Heart right ventricle (tissue), 16 donors: Measurements from ENCODE around the gene VDR. TPM values are rescaled to one million over a fixed set of nuclear protein-coding genes. Genes with fewer than 3 reads are reported as not detected.

ENCODE experiments used
- ATAC-seq, 8 donors: fragments of 200-7000 bp; cut with Tn5 transposase; one replicate each; pipeline ENCODE4 v1.9.1; 2020; ENCODE audit warnings: mild to moderate bottlenecking in 8 of 8, moderate library complexity in 8 of 8, moderate number of reproducible peaks in 1 of 8
- DNase-seq, 2 donors: peaks; one replicate each; pipeline ENCODE4 v3.0.0-alpha.2; 2020
- H3K27ac ChIP-seq, 10 donors: fragments of 200-600 bp; sonication (generic) in 2 of 10; one replicate each; pipeline versions ENCODE4 v1.5.0 to v1.8.0; 2020 to 2022; ENCODE audit warnings: mild to moderate bottlenecking in 3 of 10
- H3K27me3 ChIP-seq, 7 donors: fragments of 200-600 bp; one replicate each; pipeline ENCODE4 v1.8.0; 2021 to 2022; ENCODE audit warnings: mild to moderate bottlenecking in 2 of 7
- H3K36me3 ChIP-seq, 9 donors: fragments of 200-600 bp; sonication (generic) in 1 of 9; one replicate each; pipeline versions ENCODE4 v1.5.0 to v1.8.0; 2020 to 2022; ENCODE audit warnings: mild to moderate bottlenecking in 2 of 9
- H3K4me1 ChIP-seq, 9 donors: fragments of 200-600 bp; sonication (generic) in 1 of 9; one replicate each; pipeline versions ENCODE4 v1.5.0 to v1.8.0; 2020 to 2022; ENCODE audit warnings: mild to moderate bottlenecking in 4 of 9
- H3K4me3 ChIP-seq, 10 donors: fragments of 200-600 bp; sonication (generic) in 2 of 10; one replicate each; pipeline versions ENCODE4 v1.5.0 to v1.8.0; 2020 to 2022; ENCODE audit warnings: mild to moderate bottlenecking in 7 of 10, moderate library complexity in 2 of 10
- H3K9me3 ChIP-seq, 11 donors: fragments of 200-600 bp in 10 of 11; sonication (generic) in 2 of 11; one replicate each; pipeline versions ENCODE4 v1.5.0 to v1.8.0; 2013 to 2022; ENCODE audit warnings: mild to moderate bottlenecking in 2 of 11, control low read depth in 1 of 11, moderate library complexity in 1 of 11
- WGBS, 2 donors: extraction: QIAGEN DNeasy Blood & Tissue Kit; methylation state at CpG; one replicate each; pipeline ENCODE4 v1.1.7; 2013; ENCODE audit warnings: inconsistent platforms in 1 of 2; 5-methylcytosine and 5-hydroxymethylcytosine counted together
- intact Hi-C, 10 donors: fragments of 100-400 bp; cut with DNase I; formaldehyde crosslinking; loops; one replicate each; pipeline versions ENCODE4 v1.11.1 to v1.14.2; 2022
- polyA plus RNA-seq, 2 donors: library from polyadenylated mRNA; stranded (reverse); fragments of 200-250 nt; gene quantifications; one replicate each; pipeline ENCODE4 v1.2.3, GENCODE V29; 2013
- total RNA-seq, 10 donors: library from RNA; stranded (reverse); fragmentation: NEBNext Ultra II Directional in 3 of 10; extraction: Animal tissue kit (Norgen Biotek cat#: 25700) in 3 of 10; gene quantifications; one replicate each; pipeline versions ENCODE4 v1.2.1 to v1.2.4, GENCODE V29; 2021 to 2023
- TF ChIP-seq, protein P1 (sequence below), 9 donors: fragments of 200-600 bp; sonication (generic) in 2 of 9; IDR thresholded peaks; one replicate each; pipeline versions ENCODE4 v1.5.0 to v1.8.0; 2021 to 2022; ENCODE audit warnings: antibody characterized with exemption in 9 of 9, mild to moderate bottlenecking in 5 of 9, moderate library complexity in 1 of 9
- donor health status: Arrhythmogenic right ventricular cardiomyopathy.
- donor health status: ischemic (EF 13 %, LVEDD 7.1; RV severe dilation, severe dysfunction).
- donor health status: healthy with polysubstance abuse.
- donor health status: DM: no; HTN: yes; CAD: no.
- donor health status: DM: no; HTN: no; CAD: no.
- donor health status: ischemic (EF 25% LVEDD 6.9; RV normal size, moderate dysfunction).
- donor health status: ischemic (EF 25% LVEDD 5.7; RV mildly dilated, moderate dysfunction).
- donor health status: healthy.
- donor health status: DM: yes; HTN: yes; CAD: no.
- donor health status: Ischemic cardiomyopathy.
- donor health status: ischemic (EF 35%, LVEDD 5.7; RV mildly dilated, moderate dysfunction).
- donor health status: nonischemic (EF 11% LVEDD 7.7; RV severe dilation, severe dysfunction).
- donor health status: DM: yes; HTN: yes; CAD: no.
- donor health status: PGD.
- donor health status: ischemic (EF 29% LVEDD 5.4; RV normal size, mild dysfunction).
- donor health status: nonischemic (EF 23%, LVEDD 6.1; RV moderate dilation, normal function).

VDR gene
- total and polyA plus RNA-seq, 12 donors: 0.08 to 3.0 (median 0.31) TPM

DNA sequence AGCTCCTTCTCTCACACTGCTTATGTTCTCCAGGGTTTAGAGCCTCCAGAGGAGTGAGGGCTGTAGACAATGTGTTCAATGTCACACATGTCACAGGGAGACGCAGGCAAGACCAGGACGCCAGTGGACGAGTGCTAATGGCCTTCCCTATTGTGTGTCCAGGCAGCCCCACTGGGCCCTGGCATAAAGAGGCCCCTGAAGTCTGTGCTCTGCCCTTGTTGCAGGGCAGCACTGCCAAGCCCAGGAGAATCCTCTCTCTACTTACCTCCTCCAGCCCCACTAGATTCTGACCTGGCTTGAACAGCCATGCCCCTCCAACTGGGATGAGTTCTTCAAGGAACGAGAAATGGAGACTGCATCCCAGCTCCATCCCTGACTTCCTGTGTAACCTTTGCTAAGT is 33.8 kb upstream of the VDR start:
- Histone ChIP-seq H3K36me3 (no peaks in the 10 kb centered on the region), H3K4me1 (peaks cover 0 to 32% (median 9%) of the 10 kb centered on the region in 9 donors), H3K27ac (no peak overlapping the region), H3K27me3 (peaks cover 0 to 29% (median 15%) of the 10 kb centered on the region in 7 donors), H3K4me3 (no peak overlapping the region), H3K9me3 (no peaks in the 10 kb centered on the region)
- ATAC-seq (no peak), DNase-seq (no peak)
- TF ChIP-seq, protein P1, sequence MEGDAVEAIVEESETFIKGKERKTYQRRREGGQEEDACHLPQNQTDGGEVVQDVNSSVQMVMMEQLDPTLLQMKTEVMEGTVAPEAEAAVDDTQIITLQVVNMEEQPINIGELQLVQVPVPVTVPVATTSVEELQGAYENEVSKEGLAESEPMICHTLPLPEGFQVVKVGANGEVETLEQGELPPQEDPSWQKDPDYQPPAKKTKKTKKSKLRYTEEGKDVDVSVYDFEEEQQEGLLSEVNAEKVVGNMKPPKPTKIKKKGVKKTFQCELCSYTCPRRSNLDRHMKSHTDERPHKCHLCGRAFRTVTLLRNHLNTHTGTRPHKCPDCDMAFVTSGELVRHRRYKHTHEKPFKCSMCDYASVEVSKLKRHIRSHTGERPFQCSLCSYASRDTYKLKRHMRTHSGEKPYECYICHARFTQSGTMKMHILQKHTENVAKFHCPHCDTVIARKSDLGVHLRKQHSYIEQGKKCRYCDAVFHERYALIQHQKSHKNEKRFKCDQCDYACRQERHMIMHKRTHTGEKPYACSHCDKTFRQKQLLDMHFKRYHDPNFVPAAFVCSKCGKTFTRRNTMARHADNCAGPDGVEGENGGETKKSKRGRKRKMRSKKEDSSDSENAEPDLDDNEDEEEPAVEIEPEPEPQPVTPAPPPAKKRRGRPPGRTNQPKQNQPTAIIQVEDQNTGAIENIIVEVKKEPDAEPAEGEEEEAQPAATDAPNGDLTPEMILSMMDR (IDR thresholded peaks at IDR 0.05): no peak
- intact Hi-C loops: no loop called here
- 75 to 81% methylated on average over 4 of the region's 4 CpGs for WGBS, 2 donors

DNA sequence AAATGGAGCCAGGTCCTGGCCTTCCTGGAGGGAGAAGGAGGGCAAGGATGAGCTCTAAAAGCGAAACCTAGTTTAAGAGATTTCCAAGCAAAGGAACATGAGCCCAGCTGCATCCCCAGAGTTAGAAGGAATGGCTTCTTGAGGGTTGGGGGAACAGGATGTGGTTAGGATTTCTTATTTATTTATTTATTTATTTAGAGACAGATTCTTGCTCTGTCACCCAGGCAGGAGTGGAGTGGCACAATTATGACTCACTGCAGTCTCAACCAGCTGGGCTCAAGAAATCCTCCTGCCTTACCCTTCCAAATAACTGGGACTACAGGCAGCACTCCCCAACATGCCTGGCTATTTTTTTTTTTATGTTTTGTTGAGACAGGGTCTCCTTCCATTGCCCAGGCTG is 33.3 kb upstream of the VDR start:
- 97 to 100% methylated on average over 1 of the region's 1 CpG for WGBS, 2 donors

DNA sequence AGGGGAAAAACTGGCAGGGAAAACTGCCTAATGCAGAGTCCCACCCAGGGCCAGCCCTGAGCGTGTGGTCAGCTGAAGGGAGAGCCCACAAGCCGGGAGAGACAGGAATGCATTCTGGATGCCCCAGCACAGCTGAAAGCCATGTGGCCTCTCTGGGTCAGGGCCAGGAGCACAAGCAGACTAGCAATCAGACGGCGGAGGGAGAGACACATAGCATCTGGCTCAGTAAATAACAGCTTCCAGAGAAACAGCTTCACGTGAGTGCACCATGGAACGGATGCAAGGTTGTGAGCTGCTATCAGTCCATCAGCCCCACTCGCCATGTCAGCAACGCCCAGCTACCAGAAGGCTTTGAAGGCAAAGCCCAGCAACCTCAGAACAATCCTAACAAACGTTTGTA is 30.4 kb upstream of the VDR start:
- Histone ChIP-seq H3K36me3 (no peaks in the 10 kb centered on the region), H3K9me3 (no peaks in the 10 kb centered on the region), H3K27me3 (peaks cover 0 to 6% (median 0%) of the 10 kb centered on the region in 7 donors), H3K27ac (no peak overlapping the region), H3K4me1 (peaks cover 0 to 26% (median 9%) of the 10 kb centered on the region in 9 donors), H3K4me3 (no peak overlapping the region)
- DNase-seq (peak; percentile 55 to 60), ATAC-seq (peak; percentile 59 to 89 (median 81))
- TF ChIP-seq, protein P1 (IDR thresholded peaks at IDR 0.05): no peak
- 20 to 26% methylated on average over 9 of the region's 9 CpGs for WGBS, 2 donors
- intact Hi-C loops: no loop called here

More for the DNA sequence above, 33.3 kb upstream of the VDR start:
- intact Hi-C loops: no loop called here
- Histone ChIP-seq H3K4me3 (no peak overlapping the region), H3K27me3 (peaks cover 0 to 28% (median 15%) of the 10 kb centered on the region in 7 donors), H3K36me3 (no peaks in the 10 kb centered on the region), H3K9me3 (no peaks in the 10 kb centered on the region), H3K27ac (no peak overlapping the region), H3K4me1 (peaks cover 0 to 32% (median 9%) of the 10 kb centered on the region in 9 donors)
- TF ChIP-seq, protein P1 (IDR thresholded peaks at IDR 0.05): no peak
- DNase-seq (no peak), ATAC-seq (no peak)

DNA sequence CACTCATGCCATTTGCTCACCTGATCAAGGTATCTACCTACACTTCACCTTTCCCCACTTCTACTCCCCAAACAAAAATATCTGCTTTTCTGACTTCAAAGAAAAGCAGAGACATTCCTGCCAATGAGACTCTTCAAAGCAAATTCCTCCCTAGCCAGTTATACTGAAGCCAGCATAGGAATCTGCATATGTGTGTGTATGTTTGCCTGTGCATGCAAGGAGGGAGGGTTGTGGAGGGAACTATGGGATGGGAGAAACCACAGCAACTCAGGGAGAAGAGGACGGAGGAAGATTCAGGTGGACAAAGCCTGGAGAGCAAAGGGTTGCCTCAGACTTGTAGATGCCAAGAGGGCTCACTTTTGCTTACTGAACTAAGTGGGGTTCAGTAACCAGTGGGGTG is 26.4 kb upstream of the VDR start:
- intact Hi-C loops: no loop called here
- no peaks in the 10 kb centered on the region for H3K9me3 ChIP-seq
- no peak overlapping the region for H3K4me3 ChIP-seq
- ATAC-seq: no peak
- TF ChIP-seq, protein P1 (IDR thresholded peaks at IDR 0.05): no peak
- H3K4me1 ChIP-seq: peaks cover 0 to 14% (median 5%) of the 10 kb centered on the region in 9 donors
- H3K27me3 ChIP-seq: peaks cover 0 to 15% (median 0%) of the 10 kb centered on the region in 7 donors
- no peak overlapping the region for H3K27ac ChIP-seq
- WGBS, 2 donors: 82 to 95% methylated on average over 1 of the region's 1 CpG
- DNase-seq: no peak
- no peaks in the 10 kb centered on the region for H3K36me3 ChIP-seq
